Ishikawa (cell line): ENCODE measurements around the gene GRIA4.

Experiments used
- CREB1 ChIP-seq: IDR thresholded peaks from 2 replicates; pipeline ENCODE4 v1.6.1; 2012; ENCODE audit warnings: low read depth
- EP300 ChIP-seq: IDR thresholded peaks from 2 replicates; pipeline ENCODE4 v1.6.1; 2012; ENCODE audit warnings: borderline replicate concordance
- FOXM1 ChIP-seq: IDR thresholded peaks from 2 replicates; pipeline ENCODE4 v1.6.1; 2012; ENCODE audit warnings: low read depth, borderline replicate concordance
- NFIC ChIP-seq: IDR thresholded peaks from 2 replicates; pipeline ENCODE4 v1.6.1; 2012
- RAD21 ChIP-seq: IDR thresholded peaks from 2 replicates; pipeline ENCODE4 v1.6.1; 2012; ENCODE audit warnings: low read depth
- TAF1 ChIP-seq: IDR thresholded peaks from 2 replicates; pipeline ENCODE4 v1.6.1; 2012; ENCODE audit warnings: low read depth, mild to moderate bottlenecking
- TCF12 ChIP-seq: IDR thresholded peaks from 2 replicates; pipeline ENCODE4 v1.6.1; 2012; ENCODE audit warnings: low read depth
- USF1 ChIP-seq: IDR thresholded peaks from 2 replicates; pipeline ENCODE4 v1.6.1; 2012
- TF ChIP-seq, protein P1 (sequence below): IDR thresholded peaks from 2 replicates; pipeline ENCODE4 v1.6.1; 2012; ENCODE audit warnings: low read depth, mild to moderate bottlenecking
- TF ChIP-seq, protein P2 (sequence below): IDR thresholded peaks from 2 replicates; pipeline ENCODE4 v1.6.1; 2012

DNA sequence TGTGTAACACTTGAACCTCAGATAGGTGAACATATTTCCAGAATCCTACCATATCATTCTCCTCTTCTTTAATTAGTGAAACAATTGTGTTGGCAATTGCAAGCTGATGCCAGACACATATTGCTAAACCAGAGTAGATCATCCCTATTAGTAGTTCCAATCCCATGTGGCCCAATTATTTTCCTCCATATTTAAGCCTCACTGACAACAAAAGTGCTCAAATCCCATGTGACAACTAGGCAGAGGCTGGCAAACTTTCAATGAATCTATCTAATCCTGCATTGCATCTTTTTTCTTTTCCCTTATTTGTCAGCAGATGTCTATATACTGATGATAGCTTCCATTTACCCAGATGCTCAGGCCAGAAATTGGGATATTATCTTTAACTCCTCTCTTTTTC lies 90.4 kb downstream of the GRIA4 start:
- TF ChIP-seq EP300: no peak
- TF ChIP-seq, protein P1, sequence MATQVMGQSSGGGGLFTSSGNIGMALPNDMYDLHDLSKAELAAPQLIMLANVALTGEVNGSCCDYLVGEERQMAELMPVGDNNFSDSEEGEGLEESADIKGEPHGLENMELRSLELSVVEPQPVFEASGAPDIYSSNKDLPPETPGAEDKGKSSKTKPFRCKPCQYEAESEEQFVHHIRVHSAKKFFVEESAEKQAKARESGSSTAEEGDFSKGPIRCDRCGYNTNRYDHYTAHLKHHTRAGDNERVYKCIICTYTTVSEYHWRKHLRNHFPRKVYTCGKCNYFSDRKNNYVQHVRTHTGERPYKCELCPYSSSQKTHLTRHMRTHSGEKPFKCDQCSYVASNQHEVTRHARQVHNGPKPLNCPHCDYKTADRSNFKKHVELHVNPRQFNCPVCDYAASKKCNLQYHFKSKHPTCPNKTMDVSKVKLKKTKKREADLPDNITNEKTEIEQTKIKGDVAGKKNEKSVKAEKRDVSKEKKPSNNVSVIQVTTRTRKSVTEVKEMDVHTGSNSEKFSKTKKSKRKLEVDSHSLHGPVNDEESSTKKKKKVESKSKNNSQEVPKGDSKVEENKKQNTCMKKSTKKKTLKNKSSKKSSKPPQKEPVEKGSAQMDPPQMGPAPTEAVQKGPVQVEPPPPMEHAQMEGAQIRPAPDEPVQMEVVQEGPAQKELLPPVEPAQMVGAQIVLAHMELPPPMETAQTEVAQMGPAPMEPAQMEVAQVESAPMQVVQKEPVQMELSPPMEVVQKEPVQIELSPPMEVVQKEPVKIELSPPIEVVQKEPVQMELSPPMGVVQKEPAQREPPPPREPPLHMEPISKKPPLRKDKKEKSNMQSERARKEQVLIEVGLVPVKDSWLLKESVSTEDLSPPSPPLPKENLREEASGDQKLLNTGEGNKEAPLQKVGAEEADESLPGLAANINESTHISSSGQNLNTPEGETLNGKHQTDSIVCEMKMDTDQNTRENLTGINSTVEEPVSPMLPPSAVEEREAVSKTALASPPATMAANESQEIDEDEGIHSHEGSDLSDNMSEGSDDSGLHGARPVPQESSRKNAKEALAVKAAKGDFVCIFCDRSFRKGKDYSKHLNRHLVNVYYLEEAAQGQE: no peak
- no peak for TF ChIP-seq TAF1
- TF ChIP-seq USF1: no peak
- TF ChIP-seq NFIC: no peak
- TF ChIP-seq FOXM1: no peak
- TF ChIP-seq, protein P2, sequence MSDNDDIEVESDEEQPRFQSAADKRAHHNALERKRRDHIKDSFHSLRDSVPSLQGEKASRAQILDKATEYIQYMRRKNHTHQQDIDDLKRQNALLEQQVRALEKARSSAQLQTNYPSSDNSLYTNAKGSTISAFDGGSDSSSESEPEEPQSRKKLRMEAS: no peak
- TF ChIP-seq TCF12: no peak
- no peak for TF ChIP-seq CREB1
- TF ChIP-seq RAD21: no peak
